GM18951 (cell line): Measurements from ENCODE around the gene PSIP1.
"Not testable (repeated sequence)": the region's sequence is repeated elsewhere in the genome, so short reads cannot be mapped to it uniquely, and the experiment has no call there.

Experiments
- POLR2A ChIP-seq: IDR thresholded peaks from 4 replicates; pipeline ENCODE4 v1.6.1; 2011; ENCODE audit warnings: mild to moderate bottlenecking; ENCODE audit not compliant: insufficient read length, insufficient read depth; ENCODE audit errors: extremely low read depth
- in situ Hi-C: fragments of 300-500 bp; cut with MboI; formaldehyde crosslinking; loops from one replicate; pipeline ENCODE4 v1.12.0; 2022; ENCODE audit warnings: low sequenced_read_pairs, mixed read lengths, inconsistent platforms; ENCODE audit not compliant: unreplicated experiment

Gene PSIP1

GRCh38 chr9:15438891-15439290 lies 71.9 kb downstream of the PSIP1 start:
- in situ Hi-C loops: no loop called here
- TF ChIP-seq POLR2A: no peak

- in situ Hi-C loops: no loop called here
- TF ChIP-seq POLR2A: no peak
Measured at GRCh38 chr9:15433661-15434060, 77.1 kb downstream of the PSIP1 start.

GRCh38 chr9:15433191-15433590 lies 77.6 kb downstream of the PSIP1 start:
- TF ChIP-seq POLR2A: no peak

GRCh38 chr9:15430920-15431844 lies 79.6 kb downstream of the PSIP1 start:
- TF ChIP-seq POLR2A: no peak
- in situ Hi-C loops: no loop called here

More at GRCh38 chr9:15433191-15433590, 77.6 kb downstream of the PSIP1 start:
- in situ Hi-C loops: no loop called here

- in situ Hi-C loops: not testable (repeated sequence)
Measured at GRCh38 chr9:15427702-15428101, 83.1 kb downstream of the PSIP1 start.

- in situ Hi-C loops: no loop called here
- no peak for TF ChIP-seq POLR2A
Measured at GRCh38 chr9:15426019-15426418, 84.8 kb downstream of the PSIP1 start.

- in situ Hi-C loops: no loop called here
- TF ChIP-seq POLR2A: no peak
Measured at GRCh38 chr9:15423231-15423985, 87.4 kb downstream of the PSIP1 start.

- in situ Hi-C loops: no loop called here
- TF ChIP-seq POLR2A: peak; percentile 85
Measured at GRCh38 chr9:15422372-15423230, 88.2 kb downstream of the PSIP1 start, which contains the start of gene SNAPC3. TSS of gene SNAPC3 (plus strand) at chr9:15422876. CDS start at chr9:15422880, 4 bp downstream.

- in situ Hi-C loops: no loop called here
- TF ChIP-seq POLR2A: no peak
Measured at GRCh38 chr9:15421990-15422371, 88.8 kb downstream of the PSIP1 start.

- in situ Hi-C loops: no loop called here
- TF ChIP-seq POLR2A: no peak
Measured at GRCh38 chr9:15421532-15421931, 89.2 kb downstream of the PSIP1 start.

GRCh38 chr9:15420796-15421195 lies 90.0 kb downstream of the PSIP1 start:
- no peak for TF ChIP-seq POLR2A
- in situ Hi-C loops: no loop called here

GRCh38 chr9:15417626-15418025 lies 93.1 kb downstream of the PSIP1 start:
- no peak for TF ChIP-seq POLR2A
- in situ Hi-C loops: no loop called here

GRCh38 chr9:15416880-15417279 lies 93.9 kb downstream of the PSIP1 start:
- in situ Hi-C loops: no loop called here
- no peak for TF ChIP-seq POLR2A
